Parathyroid adenoma (tissue), 2 donors: ENCODE measurements around the gene SCP2.
A peak's percentile ranks its signal among the peaks of the same experiment; 100 is the strongest.

Experiments used
- H2AFZ ChIP-seq: fragments of 300-600 bp; sonication (generic); one replicate; pipeline ENCODE4 v1.7.0; 2017; ENCODE audit warnings: antibody characterized with exemption, mild to moderate bottlenecking
- H3K27ac ChIP-seq: fragments of 300-600 bp; sonication (generic); one replicate; pipeline ENCODE4 v1.7.0; 2017
- H3K27me3 ChIP-seq: fragments of 300-600 bp; sonication (generic); one replicate; pipeline ENCODE4 v1.7.0; 2017; ENCODE audit warnings: low read length; ENCODE audit not compliant: control insufficient read depth, insufficient read depth
- H3K36me3 ChIP-seq: fragments of 300-600 bp; sonication (generic); one replicate; pipeline ENCODE4 v1.7.0; 2017; ENCODE audit warnings: low read length; ENCODE audit not compliant: control insufficient read depth, insufficient read depth
- H3K4me1 ChIP-seq: fragments of 300-600 bp; sonication (generic); one replicate; pipeline ENCODE4 v1.7.0; 2017; ENCODE audit warnings: control low read depth
- H3K4me2 ChIP-seq: fragments of 300-600 bp; sonication (generic); one replicate; pipeline ENCODE4 v1.7.0; 2017; ENCODE audit warnings: low read length
- H3K4me3 ChIP-seq: fragments of 300-600 bp; sonication (generic); one replicate; pipeline ENCODE4 v1.7.0; 2017; ENCODE audit warnings: low read depth, low read length
- H3K79me2 ChIP-seq: fragments of 300-600 bp; sonication (generic); one replicate; pipeline ENCODE4 v1.7.0; 2017; ENCODE audit warnings: control low read depth
- H3K9ac ChIP-seq: fragments of 300-600 bp; sonication (generic); one replicate; pipeline ENCODE4 v1.7.0; 2017; ENCODE audit warnings: mild to moderate bottlenecking
- H3K9me3 ChIP-seq: fragments of 300-600 bp; sonication (generic); one replicate; pipeline ENCODE4 v1.7.0; 2017; ENCODE audit warnings: low read length; ENCODE audit not compliant: control insufficient read depth
- CTCF ChIP-seq: fragments of 300-600 bp; sonication (generic); IDR thresholded peaks from one replicate; pipeline ENCODE4 v1.7.0; 2017; ENCODE audit warnings: antibody characterized with exemption, mild to moderate bottlenecking
- donor health status: primary hyperparathyroidism.

The SCP2 gene

GRCh38 chr1:52927212-52928014 lies at the start of gene SCP2:
SCP2 (plus strand) TSS chr1:52927276; CDS start chr1:52927397, 121 bp downstream.
- Histone ChIP-seq H3K9me3 (no peaks in the 10 kb centered on the region), H3K27ac (peak within 1 kb of the TSS; percentile 71), H3K4me3 (peak within 1 kb of the TSS; percentile 84), H3K4me1 (no peaks in the 10 kb centered on the region), H3K9ac (peak within 1 kb of the TSS; percentile 28), H3K27me3 (no peaks in the 10 kb centered on the region), H2AFZ (peak within 1 kb of the TSS; percentile 94), H3K36me3 (no peaks in the 10 kb centered on the region), H3K4me2 (peak within 1 kb of the TSS; percentile 93), H3K79me2 (peaks cover 4% of the 10 kb centered on the region)
- no peak for TF ChIP-seq CTCF

GRCh38 chr1:52877554-52877953 lies 49.5 kb upstream of the SCP2 start:
- no peak overlapping the region for H2AFZ ChIP-seq
- H3K4me2 ChIP-seq = no peak overlapping the region
- no peak overlapping the region for H3K27ac ChIP-seq
- H3K9ac ChIP-seq = no peak overlapping the region
- H3K27me3 ChIP-seq = no peaks in the 10 kb centered on the region
- H3K4me3 ChIP-seq = no peak overlapping the region
- H3K36me3 ChIP-seq = no peaks in the 10 kb centered on the region
- H3K79me2 ChIP-seq = no peaks in the 10 kb centered on the region
- H3K9me3 ChIP-seq = no peaks in the 10 kb centered on the region
- TF ChIP-seq CTCF = no peak
- H3K4me1 ChIP-seq = no peaks in the 10 kb centered on the region

GRCh38 chr1:52880206-52880605 lies 46.9 kb upstream of the SCP2 start:
- Histone ChIP-seq H3K36me3 (no peaks in the 10 kb centered on the region), H3K4me1 (no peaks in the 10 kb centered on the region), H3K9ac (no peak overlapping the region), H3K9me3 (no peaks in the 10 kb centered on the region), H3K4me3 (no peak overlapping the region), H3K27ac (no peak overlapping the region), H2AFZ (no peak overlapping the region), H3K4me2 (no peak overlapping the region), H3K79me2 (no peaks in the 10 kb centered on the region), H3K27me3 (no peaks in the 10 kb centered on the region)
- TF ChIP-seq CTCF = no peak

DNA sequence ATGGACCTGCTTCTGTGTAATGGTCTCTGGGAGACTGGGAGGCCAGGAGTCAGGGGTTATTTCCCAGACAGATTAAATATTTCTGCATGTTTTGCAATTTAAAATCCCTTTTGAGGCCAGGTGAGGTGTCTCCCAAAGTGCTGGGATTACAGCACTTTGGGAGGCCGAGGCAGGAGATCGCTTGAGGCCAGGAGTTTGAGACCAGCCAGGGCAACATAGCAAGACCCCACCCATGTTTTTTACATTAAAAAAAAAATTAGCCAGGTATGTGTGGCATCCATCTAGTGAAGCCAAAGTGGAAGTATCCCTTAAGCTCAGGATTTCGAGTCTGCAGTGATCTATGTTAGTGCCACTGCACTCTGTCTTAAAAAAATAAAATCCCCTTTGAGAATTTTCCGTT lies 39.6 kb upstream of the SCP2 start:
- TF ChIP-seq CTCF = no peak
- H3K36me3 ChIP-seq = no peaks in the 10 kb centered on the region
- H3K4me2 ChIP-seq = no peak overlapping the region

More for the DNA sequence above, 39.6 kb upstream of the SCP2 start:
- Histone ChIP-seq H3K27ac (no peak overlapping the region), H3K79me2 (no peaks in the 10 kb centered on the region), H2AFZ (no peak overlapping the region), H3K9ac (no peak overlapping the region), H3K27me3 (no peaks in the 10 kb centered on the region), H3K4me1 (no peaks in the 10 kb centered on the region), H3K4me3 (no peak overlapping the region), H3K9me3 (no peaks in the 10 kb centered on the region)
